HK-2 (cell line): ENCODE measurements around the gene RING1.
A peak's percentile ranks its signal among the peaks of the same experiment; 100 is the strongest.
"Not testable (repeated sequence)": the region's sequence is repeated elsewhere in the genome, so short reads cannot be mapped to it uniquely, and the experiment has no call there.

Source experiments
- DNase-seq: peaks from one replicate; pipeline ENCODE4 v3.0.0-alpha.2; 2018; ENCODE audit not compliant: unreplicated experiment

The RING1 gene

GRCh38 chr6:33206027-33206863 lies 2.1 kb upstream of the RING1 start:
- DNase-seq = no peak

GRCh38 chr6:33206864-33207551 lies 1.3 kb upstream of the RING1 start:
- no peak for DNase-seq

- DNase-seq = peak; percentile 67
Measured at GRCh38 chr6:33207552-33208090, 679 bp upstream of the RING1 start.

- DNase-seq = no peak
Measured at GRCh38 chr6:33209856-33210255, 1.6 kb downstream of the RING1 start.

- no peak for DNase-seq
Measured at GRCh38 chr6:33211136-33211535, 2.8 kb downstream of the RING1 start.

- DNase-seq = no peak
Measured at GRCh38 chr6:33211666-33212422, 3.5 kb downstream of the RING1 start.

GRCh38 chr6:33212857-33213165 lies 4.5 kb downstream of the RING1 start:
- DNase-seq = no peak

- DNase-seq = no peak
Measured at GRCh38 chr6:33213166-33213988, 5.1 kb downstream of the RING1 start.

GRCh38 chr6:33213989-33214335 lies 5.7 kb downstream of the RING1 start:
- DNase-seq = no peak

GRCh38 chr6:33215271-33216116 lies 7.2 kb downstream of the RING1 start:
- no peak for DNase-seq

- no peak for DNase-seq
Measured at GRCh38 chr6:33216117-33216649, 7.9 kb downstream of the RING1 start.

GRCh38 chr6:33217246-33217645 lies 8.9 kb downstream of the RING1 start:
- DNase-seq = no peak

GRCh38 chr6:33217681-33218080 lies 9.4 kb downstream of the RING1 start:
- DNase-seq = no peak

- DNase-seq = not testable (repeated sequence)
Measured at GRCh38 chr6:33226503-33227120, 18.3 kb downstream of the RING1 start.

- DNase-seq = no peak
Measured at GRCh38 chr6:33235221-33235634, 26.9 kb downstream of the RING1 start.

GRCh38 chr6:33236328-33236727 lies 28.0 kb downstream of the RING1 start:
- DNase-seq = no peak

GRCh38 chr6:33236852-33237251 lies 28.6 kb downstream of the RING1 start:
- no peak for DNase-seq

GRCh38 chr6:33237741-33238140 lies 29.4 kb downstream of the RING1 start:
- DNase-seq = no peak

- DNase-seq = no peak
Measured at GRCh38 chr6:33241968-33242367, 33.7 kb downstream of the RING1 start.

- no peak for DNase-seq
Measured at GRCh38 chr6:33243476-33243875, 35.2 kb downstream of the RING1 start.
